ENCODE data around the gene TMEM108. TPM values are rescaled to one million over a fixed set of nuclear protein-coding genes. Genes with fewer than 3 reads are reported as not detected.
A peak's percentile ranks its signal among the peaks of the same experiment; 100 is the strongest.

Gene TMEM108
- total and polyA plus RNA-seq, 2 of the 4 experiments (the other 2 are of a cell fraction), result 0.18 to 2.2 TPM

DNA sequence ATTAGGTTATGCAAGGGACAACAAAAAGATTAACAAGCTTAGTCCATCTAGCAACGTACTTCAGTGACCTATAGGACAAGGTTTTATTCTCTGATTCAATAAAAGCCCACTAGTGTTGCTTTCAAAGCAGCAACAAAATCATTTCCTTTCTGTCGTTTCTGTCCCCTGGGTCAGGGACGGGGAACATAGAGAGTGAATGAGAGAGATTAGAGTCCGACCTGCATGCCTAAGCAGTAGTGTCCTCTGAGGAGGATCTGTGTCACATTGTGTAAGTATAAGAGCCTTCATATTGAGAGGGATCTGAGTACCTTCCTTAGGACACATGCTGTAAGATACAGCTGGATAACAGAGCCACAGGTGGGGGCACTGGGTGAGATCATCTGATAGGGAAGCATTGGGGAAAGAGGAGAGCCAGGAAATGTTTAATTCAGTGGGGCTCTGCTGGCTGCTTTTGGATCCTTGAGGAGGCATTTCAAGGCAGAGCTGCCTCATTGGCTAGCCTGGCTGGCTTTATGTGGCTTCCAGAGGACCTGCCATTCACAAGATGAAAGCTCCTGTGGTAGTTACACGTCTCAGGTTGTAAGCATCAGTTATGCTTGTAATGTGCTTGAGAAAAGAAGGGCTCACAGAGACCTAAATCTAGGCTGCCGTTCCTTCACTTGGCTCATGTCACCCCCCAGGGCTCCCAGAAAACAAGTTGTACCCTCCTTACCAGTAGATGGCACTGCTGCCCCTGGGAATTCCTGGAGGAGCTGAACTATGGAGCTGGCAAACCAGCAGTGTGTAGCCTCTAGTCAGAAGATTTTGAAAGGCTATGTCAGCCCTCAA is 2.7 kb downstream of the TMEM108 start:
- Histone ChIP-seq H2BK20ac (ENCODE audit: low read depth, low read length) (no peak overlapping the region), H2AFZ (replicated peaks; ENCODE audit: low read length, poor library complexity) (peak overlapping the region; percentile 56), H3K27me3 (ENCODE audit: control insufficient read depth, insufficient read depth, low read length) (peaks cover 21% of the 10 kb centered on the region), H3K23ac (ENCODE audit: low read depth, low read length) (no peak overlapping the region), H4K91ac (ENCODE audit: insufficient read depth, low read depth, low read length) (no peak overlapping the region), H3K4ac (ENCODE audit: low read depth, low read length) (no peak overlapping the region), H3K27ac (ENCODE audit: insufficient read depth, low read length) (no peak overlapping the region), H2BK120ac (ENCODE audit: low read depth, low read length) (no peak overlapping the region), H3K9me3 (ENCODE audit: control insufficient read depth, insufficient read depth, low read length) (no peaks in the 10 kb centered on the region), H3K4me3 (ENCODE audit: insufficient read depth, low read depth, low read length) (no peak overlapping the region), H2BK5ac (ENCODE audit: low read depth, low read length, poor library complexity, severe bottlenecking) (no peak overlapping the region), H4K5ac (ENCODE audit: low read depth, low read length) (no peak overlapping the region), H2BK15ac (ENCODE audit: low read depth, low read length) (no peak overlapping the region), H4K20me1 (ENCODE audit: insufficient read depth, low read length) (no peaks in the 10 kb centered on the region), H3K18ac (ENCODE audit: low read depth, low read length) (no peak overlapping the region), H3K36me3 (ENCODE audit: control insufficient read depth, insufficient read depth, low read length) (no peaks in the 10 kb centered on the region), H3K14ac (replicated peaks; ENCODE audit: low read depth, low read length) (no peak overlapping the region), H3K9me1 (ENCODE audit: insufficient read depth, low read length) (peaks cover 4% of the 10 kb centered on the region; the same call in 1 of the 2 replicates), H3K79me1 (ENCODE audit: low read depth in 1 of 2, low read length in 2 of 2) (no peaks in the 10 kb centered on the region), H2AK5ac (ENCODE audit: low read depth, low read length) (no peak overlapping the region), H2AK9ac (replicated peaks; ENCODE audit: low read depth, low read length, poor library complexity) (no peak overlapping the region), H3K4me1 (ENCODE audit: control insufficient read depth, insufficient read depth, low read length) (no peaks in the 10 kb centered on the region), H3K9ac (ENCODE audit: low read depth, low read length) (no peak overlapping the region), H4K8ac (ENCODE audit: low read depth in 2 of 2, low read length in 2 of 2) (no peak overlapping the region), H3K56ac (ENCODE audit: extremely low read depth, insufficient read depth, low read length) (no peak overlapping the region), H3K4me2 (ENCODE audit: low read depth, low read length) (no peak overlapping the region)
- no TSS peak for BruUV-seq (replicated peaks)
- TF ChIP-seq, protein P1, sequence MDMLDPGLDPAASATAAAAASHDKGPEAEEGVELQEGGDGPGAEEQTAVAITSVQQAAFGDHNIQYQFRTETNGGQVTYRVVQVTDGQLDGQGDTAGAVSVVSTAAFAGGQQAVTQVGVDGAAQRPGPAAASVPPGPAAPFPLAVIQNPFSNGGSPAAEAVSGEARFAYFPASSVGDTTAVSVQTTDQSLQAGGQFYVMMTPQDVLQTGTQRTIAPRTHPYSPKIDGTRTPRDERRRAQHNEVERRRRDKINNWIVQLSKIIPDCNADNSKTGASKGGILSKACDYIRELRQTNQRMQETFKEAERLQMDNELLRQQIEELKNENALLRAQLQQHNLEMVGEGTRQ (IDR thresholded peaks at IDR 0.05; ENCODE audit: low read depth, low read length), result no peak
- TF ChIP-seq FOS (IDR thresholded peaks at IDR 0.05; ENCODE audit: low read depth, low read length) (no peak), RAD21 (IDR thresholded peaks at IDR 0.05; ENCODE audit: low read length) (peak; percentile 94), SMC3 (IDR thresholded peaks at IDR 0.05; ENCODE audit: low read depth, low read length) (peak; percentile 92)
- TF ChIP-seq, protein P2, sequence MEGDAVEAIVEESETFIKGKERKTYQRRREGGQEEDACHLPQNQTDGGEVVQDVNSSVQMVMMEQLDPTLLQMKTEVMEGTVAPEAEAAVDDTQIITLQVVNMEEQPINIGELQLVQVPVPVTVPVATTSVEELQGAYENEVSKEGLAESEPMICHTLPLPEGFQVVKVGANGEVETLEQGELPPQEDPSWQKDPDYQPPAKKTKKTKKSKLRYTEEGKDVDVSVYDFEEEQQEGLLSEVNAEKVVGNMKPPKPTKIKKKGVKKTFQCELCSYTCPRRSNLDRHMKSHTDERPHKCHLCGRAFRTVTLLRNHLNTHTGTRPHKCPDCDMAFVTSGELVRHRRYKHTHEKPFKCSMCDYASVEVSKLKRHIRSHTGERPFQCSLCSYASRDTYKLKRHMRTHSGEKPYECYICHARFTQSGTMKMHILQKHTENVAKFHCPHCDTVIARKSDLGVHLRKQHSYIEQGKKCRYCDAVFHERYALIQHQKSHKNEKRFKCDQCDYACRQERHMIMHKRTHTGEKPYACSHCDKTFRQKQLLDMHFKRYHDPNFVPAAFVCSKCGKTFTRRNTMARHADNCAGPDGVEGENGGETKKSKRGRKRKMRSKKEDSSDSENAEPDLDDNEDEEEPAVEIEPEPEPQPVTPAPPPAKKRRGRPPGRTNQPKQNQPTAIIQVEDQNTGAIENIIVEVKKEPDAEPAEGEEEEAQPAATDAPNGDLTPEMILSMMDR (conservative IDR thresholded peaks at IDR 0.05; ENCODE audit: low read depth, low read length), result peak; percentile 91
- WGBS, 2 experiments (ENCODE audit: extremely low coverage in 2 of 2, insufficient read length in 1 of 2), result no CpG with 5 or more reads among the region's 6 CpGs
- dilution Hi-C loops (cut with HindIII; ENCODE audit: low sequenced_read_pairs, unreplicated experiment), result no loop called here
- in situ Hi-C loops (cut with MboI; ENCODE audit: low sequenced_read_pairs), result loop anchor here (5.0 to 25.0 kb wide), 3 partner anchors 304 to 384 kb away; no protein-coding TSS in a partner anchor
- ChIA-PET CTCF (interaction anchor here (0.6 to 2.2 kb wide), 21 partner anchors 8 to 479 kb away, joined by 3 to 23 read pairs (median 4); no protein-coding TSS in a partner anchor), POLR2A (ENCODE audit: unreplicated experiment) (no interaction called here)
- DNase-seq, result peak; percentile 71
- ATAC-seq (ENCODE audit: low read depth), result peak; percentile 92
- intact Hi-C loops (cut with micrococcal nuclease), result loop anchor here (1.0 to 5.0 kb wide), 5 partner anchors 310 to 531 kb away; partner anchors contain the start of gene CDV3
